Progenitor cell of endocrine pancreas (in vitro differentiated cells): ENCODE data around the gene DLK1. TPM values are rescaled to one million over a fixed set of nuclear protein-coding genes. Genes with fewer than 3 reads are reported as not detected.

Source experiments
- DNase-seq: peaks from one replicate; pipeline ENCODE4 v3.0.0; 2021; ENCODE audit warnings: low spot score; ENCODE audit not compliant: unreplicated experiment
- H3K27ac Mint-ChIP-seq: 2 replicates; pipeline ENCODE4 v1.8.0; 2021; ENCODE audit warnings: mild to moderate bottlenecking, moderate library complexity, mixed read lengths
- H3K27me3 Mint-ChIP-seq: 2 replicates; pipeline ENCODE4 v1.8.0; 2021; ENCODE audit warnings: mixed read lengths
- H3K36me3 Mint-ChIP-seq: 2 replicates; pipeline ENCODE4 v1.8.0; 2022; ENCODE audit warnings: mixed read lengths; ENCODE audit not compliant: insufficient read depth
- H3K4me1 Mint-ChIP-seq: 2 replicates; pipeline ENCODE4 v1.8.0; 2021; ENCODE audit warnings: low read depth, mixed read lengths
- H3K4me3 Mint-ChIP-seq: 2 replicates; pipeline ENCODE4 v1.8.0; 2021; ENCODE audit warnings: low read depth, mild to moderate bottlenecking, moderate library complexity, mixed read lengths
- H3K9me3 Mint-ChIP-seq: 2 replicates; pipeline ENCODE4 v1.8.0; 2021; ENCODE audit warnings: low read depth, mixed read lengths
- CTCF ChIP-seq: fragments of 200-600 bp; sonication (generic); IDR thresholded peaks from one replicate; pipeline ENCODE4 v1.5.0; 2021; ENCODE audit warnings: antibody characterized with exemption, mild to moderate bottlenecking; ENCODE audit not compliant: unreplicated experiment
- long read RNA-seq: library from polyadenylated mRNA; unstranded; transcript quantifications from one replicate; pipeline ENCODE4 v2.0.0, GENCODE V29; 2020
- total RNA-seq: library from RNA; stranded (reverse); gene quantifications from 2 replicates; pipeline ENCODE4 v1.2.1, GENCODE V29; 2021

Gene DLK1
- 5,491 and 5,856 TPM in 2 replicates for total RNA-seq
- long read RNA-seq, full-length matches to known transcripts: 12,963 of 13,155 reads
- long read RNA-seq, partial matches to known transcripts: 141 of 13,155 reads
- long read RNA-seq, other reads (novel, unspliced or antisense): 51 of 13,155 reads

GRCh38 chr14:100726550-100727085 lies at the start of gene DLK1:
Gene DLK1, plus strand, starts transcription at chr14:100726892. Its CDS starts 177 bp downstream, at chr14:100727069.
- Mint-ChIP-seq H3K9me3 (peaks cover 9% of the 10 kb centered on the region), H3K4me3 (peak within 1 kb of the TSS; percentile 93), H3K27me3 (peaks cover 28% of the 10 kb centered on the region), H3K4me1 (peaks cover 31% of the 10 kb centered on the region), H3K27ac (peak within 1 kb of the TSS; percentile 94), H3K36me3 (peaks cover 36% of the 10 kb centered on the region)
- TF ChIP-seq CTCF: no peak
- DNase-seq: no peak

- H3K4me1 Mint-ChIP-seq: peaks cover 37% of the 10 kb centered on the region
Measured at GRCh38 chr14:100677152-100677551, 49.5 kb upstream of the DLK1 start.

GRCh38 chr14:100677554-100678468 lies 48.9 kb upstream of the DLK1 start:
- no peak for DNase-seq
- no peak for TF ChIP-seq CTCF
- H3K4me3 Mint-ChIP-seq: no peak overlapping the region
- H3K4me1 Mint-ChIP-seq: peaks cover 34% of the 10 kb centered on the region
- peaks cover 20% of the 10 kb centered on the region for H3K27me3 Mint-ChIP-seq
- H3K9me3 Mint-ChIP-seq: no peaks in the 10 kb centered on the region
- H3K27ac Mint-ChIP-seq: no peak overlapping the region
- H3K36me3 Mint-ChIP-seq: no peaks in the 10 kb centered on the region

More at GRCh38 chr14:100677152-100677551, 49.5 kb upstream of the DLK1 start:
- Mint-ChIP-seq H3K27ac (no peak overlapping the region), H3K36me3 (no peaks in the 10 kb centered on the region), H3K4me3 (no peak overlapping the region), H3K27me3 (peaks cover 17% of the 10 kb centered on the region), H3K9me3 (no peaks in the 10 kb centered on the region)
- DNase-seq: no peak
- no peak for TF ChIP-seq CTCF

GRCh38 chr14:100678469-100678828 lies 48.2 kb upstream of the DLK1 start:
- H3K27me3 Mint-ChIP-seq: peaks cover 22% of the 10 kb centered on the region
- H3K4me3 Mint-ChIP-seq: no peak overlapping the region
- H3K9me3 Mint-ChIP-seq: no peaks in the 10 kb centered on the region
- no peak for TF ChIP-seq CTCF
- no peak for DNase-seq
- no peak overlapping the region for H3K27ac Mint-ChIP-seq
- peaks cover 27% of the 10 kb centered on the region for H3K4me1 Mint-ChIP-seq
- H3K36me3 Mint-ChIP-seq: no peaks in the 10 kb centered on the region

- Mint-ChIP-seq H3K36me3 (no peaks in the 10 kb centered on the region), H3K4me1 (peaks cover 22% of the 10 kb centered on the region), H3K4me3 (no peak overlapping the region), H3K9me3 (no peaks in the 10 kb centered on the region), H3K27ac (no peak overlapping the region), H3K27me3 (peaks cover 23% of the 10 kb centered on the region)
- DNase-seq: no peak
- TF ChIP-seq CTCF: no peak
Measured at GRCh38 chr14:100679153-100679552, 47.5 kb upstream of the DLK1 start.
